Stimulated activated CD4-positive, alpha-beta T cell treated with anti-CD3 and anti-CD28 coated beads, TNF-alpha, amount 100 ng/mL, for 48 hours (primary cell): Measurements from ENCODE around the gene ZBTB45.

Experiments
- DNase-seq, 3 donors: peaks; one replicate each; pipeline ENCODE4 v3.0.0-alpha.2; 2020; ENCODE audit warnings: low read depth in 3 of 3

ZBTB45 gene

GRCh38 chr19:58538257-58539168, 18.9 kb upstream of the ZBTB45 start:
- DNase-seq: peak in 1 of 3 donors; percentile 43

- DNase-seq: no peak
Observed at GRCh38 chr19:58536852-58537798, 17.5 kb upstream of the ZBTB45 start.

- DNase-seq: no peak
Observed at GRCh38 chr19:58535857-58536256, 16.2 kb upstream of the ZBTB45 start.

DNA sequence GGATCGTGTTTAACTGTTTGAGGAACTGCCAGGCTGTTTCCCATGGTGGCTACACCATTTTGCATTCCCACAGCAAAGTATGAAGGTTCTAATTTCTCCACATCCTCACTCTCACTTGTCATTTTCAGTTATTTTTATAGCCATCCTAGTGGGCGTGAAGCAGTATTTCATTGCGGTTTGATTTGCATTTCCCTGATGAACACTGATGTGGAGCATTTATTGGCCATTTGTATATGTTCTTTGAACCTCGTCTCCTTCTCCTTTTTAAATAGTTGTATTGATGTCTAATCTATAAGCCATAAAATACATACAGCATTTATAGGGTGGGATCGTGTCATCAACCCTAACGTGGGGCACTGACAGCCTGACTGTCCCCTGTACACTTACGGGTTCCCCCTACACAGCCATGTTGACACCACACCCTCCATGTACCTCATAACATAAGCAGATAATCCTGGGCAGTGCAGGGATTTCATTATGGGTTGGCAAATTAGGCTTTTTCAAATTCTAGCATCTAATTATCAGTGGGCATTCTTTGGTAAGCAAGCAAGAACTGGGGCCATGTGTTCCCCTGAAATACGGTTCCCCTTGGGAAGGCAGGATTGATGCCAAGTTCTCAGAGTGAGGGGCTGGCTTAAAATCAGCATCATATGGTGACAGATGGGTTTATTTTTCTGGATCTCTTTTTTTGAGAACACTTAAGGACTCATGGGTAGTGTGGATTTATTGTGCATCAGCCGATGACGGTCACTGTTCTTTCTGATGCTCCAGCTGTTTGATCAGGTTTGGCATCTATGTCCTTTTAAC, 11.6 kb upstream of the ZBTB45 start:
- no peak for DNase-seq

DNA sequence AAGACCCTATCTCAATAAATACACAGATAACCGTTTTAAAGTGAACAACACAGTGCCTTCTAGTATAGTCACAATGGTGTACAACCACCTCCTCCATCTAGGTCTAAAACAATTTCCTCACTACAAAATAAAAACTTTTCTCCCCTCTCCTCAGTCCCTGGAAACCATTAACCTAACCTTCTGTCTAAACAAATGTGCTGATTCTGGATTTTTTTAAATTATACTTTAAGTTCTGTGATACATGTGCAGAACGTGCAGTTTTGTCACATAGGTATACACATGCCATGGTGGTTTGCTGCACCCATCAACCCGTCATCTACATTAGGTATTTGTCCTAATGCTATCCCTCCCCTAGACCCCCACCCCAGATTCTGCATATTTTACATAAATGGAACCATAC, 9.8 kb upstream of the ZBTB45 start:
- DNase-seq: no peak

GRCh38 chr19:58522709-58523108, 3.1 kb upstream of the ZBTB45 start:
- no peak for DNase-seq

GRCh38 chr19:58521651-58522050, 2.0 kb upstream of the ZBTB45 start:
- no peak for DNase-seq

GRCh38 chr19:58520257-58520599, 618 bp upstream of the ZBTB45 start:
- DNase-seq: no peak

- DNase-seq: peak in 1 of 3 donors; percentile 40
Observed at GRCh38 chr19:58519087-58519354, 589 bp downstream of the ZBTB45 start.

GRCh38 chr19:58518256-58519086, 1.1 kb downstream of the ZBTB45 start:
- DNase-seq: no peak

GRCh38 chr19:58516964-58517833, 2.4 kb downstream of the ZBTB45 start:
- no peak for DNase-seq

- DNase-seq: no peak
Observed at GRCh38 chr19:58516246-58516836, 3.3 kb downstream of the ZBTB45 start.

DNA sequence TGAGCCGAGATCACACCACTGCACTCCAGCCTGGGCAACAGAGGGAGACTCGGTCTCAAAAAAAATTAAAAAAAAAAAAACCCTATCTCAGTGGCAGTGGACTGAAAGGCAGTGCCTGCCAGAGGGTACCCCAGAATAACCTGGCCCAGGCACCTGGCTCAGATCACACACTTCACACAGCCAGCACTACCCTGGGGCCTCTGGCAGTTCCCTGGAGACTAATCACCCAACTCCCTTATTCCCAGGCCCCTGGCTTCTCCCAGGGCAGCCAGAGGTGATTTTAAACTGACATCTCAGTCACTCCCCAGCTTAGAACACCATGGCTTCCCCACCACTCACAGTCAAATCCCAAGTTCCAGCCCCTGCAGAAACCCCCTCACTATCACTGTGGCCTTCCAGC, 4.4 kb downstream of the ZBTB45 start:
- no peak for DNase-seq

GRCh38 chr19:58514564-58515022, 5.0 kb downstream of the ZBTB45 start:
- no peak for DNase-seq

GRCh38 chr19:58513694-58514563, 5.7 kb downstream of the ZBTB45 start:
- peak; percentile 93 to 97 (median 97) for DNase-seq

DNA sequence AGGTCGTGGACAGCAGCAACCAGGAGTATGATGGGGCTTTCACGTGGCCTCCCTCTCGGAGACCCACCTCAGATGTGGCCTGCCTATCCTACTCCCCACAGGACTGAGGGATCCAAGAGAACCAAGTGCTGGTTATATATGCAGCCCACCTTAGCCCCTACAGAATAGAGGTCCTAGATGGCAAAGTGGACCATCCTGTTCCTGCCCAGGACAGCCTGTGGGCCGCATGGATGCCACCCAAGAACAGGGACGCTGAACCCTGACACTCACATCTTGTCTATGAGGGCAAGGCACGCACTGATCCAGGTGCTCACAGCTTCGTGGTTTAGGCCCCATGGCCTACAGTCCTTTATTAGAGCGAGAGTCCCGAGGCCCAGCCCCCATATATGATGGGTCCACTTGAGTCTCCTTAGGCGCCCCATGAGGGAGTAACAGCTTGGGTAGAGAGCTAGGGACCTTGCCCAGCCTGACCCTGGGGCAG, 6.4 kb downstream of the ZBTB45 start:
- DNase-seq: no peak

DNA sequence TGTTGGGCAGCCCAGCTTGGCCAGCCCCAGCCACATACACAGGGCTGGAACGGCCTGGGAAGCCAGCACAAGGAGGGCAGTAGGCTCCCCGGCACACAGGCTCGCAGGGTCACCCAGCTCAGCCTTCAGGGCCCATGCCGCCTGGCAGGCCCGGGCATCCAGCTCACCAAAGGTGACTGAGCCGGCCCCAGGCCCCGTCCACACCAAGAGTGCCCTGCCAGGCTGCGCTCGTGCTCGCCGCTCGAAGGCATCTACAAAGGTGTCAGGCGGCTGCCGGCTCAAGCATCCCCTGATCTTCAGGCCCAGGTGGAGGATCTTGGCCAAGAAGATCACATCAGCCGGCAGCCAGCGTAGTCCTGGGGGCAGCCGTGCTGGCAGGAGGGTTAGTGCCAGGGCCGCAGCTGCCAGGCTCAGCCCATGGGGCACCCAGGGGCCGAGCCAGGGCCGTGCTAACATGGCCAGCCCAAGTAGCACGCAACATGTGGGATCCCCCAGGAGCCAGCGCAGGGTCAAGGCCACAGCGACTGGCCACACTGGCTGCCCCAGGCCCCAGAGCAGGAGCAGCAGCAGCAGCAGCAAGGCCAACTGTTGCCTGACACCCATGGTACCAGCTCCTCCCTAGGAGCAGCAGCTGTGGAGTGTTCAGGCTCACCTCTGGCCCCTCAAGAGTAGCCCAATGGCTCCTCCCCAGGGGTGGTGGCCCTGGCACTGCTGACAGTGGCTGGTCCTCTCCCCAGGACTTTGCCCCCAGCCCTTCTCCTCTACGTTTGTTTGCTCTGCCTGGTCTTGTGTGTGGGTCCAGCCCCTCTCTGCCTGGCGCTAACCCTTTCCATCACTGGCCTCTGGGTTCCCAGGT, 8.0 kb downstream of the ZBTB45 start, which contains the start of gene SLC27A5:
TSS of gene SLC27A5 (minus strand) at position 640 of the 856 bp plus-strand sequence. CDS start at position 603, 37 bp downstream.
- no peak for DNase-seq
